CD4-positive, alpha-beta T cell treated with Interferon alpha-2 for 1 hour (primary cell): Measurements from ENCODE around the gene FAM187B.
A peak's percentile ranks its signal among the peaks of the same experiment; 100 is the strongest.
"Not testable (repeated sequence)": the region's sequence is repeated elsewhere in the genome, so short reads cannot be mapped to it uniquely, and the experiment has no call there.

Experiments used
- DNase-seq, 2 donors: peaks; one replicate each; pipeline ENCODE4 v3.0.0-alpha.2; 2020 to 2022

The FAM187B gene

DNA sequence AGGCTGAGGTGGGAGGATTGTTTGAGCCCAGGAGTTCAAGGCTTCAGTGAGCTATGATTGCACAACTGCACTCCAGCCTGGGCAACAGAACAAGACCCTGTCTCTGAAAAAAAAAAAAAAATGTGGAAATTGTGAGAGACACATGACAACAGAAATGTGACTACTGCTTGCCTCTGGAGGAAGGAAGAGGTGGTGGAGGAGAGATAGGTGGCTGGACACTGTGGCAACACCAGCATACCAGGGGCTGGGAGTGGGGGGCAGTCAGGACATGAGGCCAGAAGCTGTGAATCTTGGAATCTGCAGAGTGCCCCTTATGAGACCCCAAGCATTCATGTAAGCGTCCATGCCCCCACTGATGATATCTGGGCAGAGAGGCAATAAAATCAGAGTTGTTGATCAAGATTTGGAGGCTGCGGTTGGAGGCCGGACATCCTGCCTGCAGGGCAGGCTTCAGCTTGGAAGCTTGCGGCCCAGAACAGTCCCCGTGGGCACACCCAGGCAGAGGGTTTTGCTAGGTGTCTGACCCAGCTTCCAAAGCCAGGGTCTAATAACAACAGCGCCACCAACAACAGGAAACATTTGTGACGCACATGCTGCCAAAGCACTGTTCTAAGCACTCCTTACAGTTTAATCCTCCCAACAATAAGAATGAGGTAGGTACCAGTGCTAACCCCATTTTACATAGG lies 16.9 kb downstream of the FAM187B start:
- DNase-seq = peak; percentile 90 to 92

DNA sequence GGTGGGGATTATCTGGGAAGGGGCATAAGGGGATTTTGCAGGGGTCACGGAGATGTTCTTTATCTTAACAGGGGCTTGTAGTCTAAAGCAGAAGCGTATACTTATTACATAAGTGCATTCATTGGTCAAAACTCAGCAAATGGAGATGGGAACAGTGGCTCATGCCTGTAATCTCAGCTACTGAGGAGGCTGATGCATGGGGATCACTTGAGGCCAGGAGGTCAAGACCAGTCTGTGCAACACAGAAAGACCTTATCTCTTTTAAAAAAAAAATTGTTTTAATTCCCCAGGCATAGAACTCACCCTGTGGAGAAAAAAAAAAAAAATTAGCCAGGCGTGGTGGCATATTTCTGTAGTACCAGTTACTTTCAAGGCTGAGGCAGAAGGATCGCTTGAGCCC lies 18.9 kb downstream of the FAM187B start:
- no peak for DNase-seq

DNA sequence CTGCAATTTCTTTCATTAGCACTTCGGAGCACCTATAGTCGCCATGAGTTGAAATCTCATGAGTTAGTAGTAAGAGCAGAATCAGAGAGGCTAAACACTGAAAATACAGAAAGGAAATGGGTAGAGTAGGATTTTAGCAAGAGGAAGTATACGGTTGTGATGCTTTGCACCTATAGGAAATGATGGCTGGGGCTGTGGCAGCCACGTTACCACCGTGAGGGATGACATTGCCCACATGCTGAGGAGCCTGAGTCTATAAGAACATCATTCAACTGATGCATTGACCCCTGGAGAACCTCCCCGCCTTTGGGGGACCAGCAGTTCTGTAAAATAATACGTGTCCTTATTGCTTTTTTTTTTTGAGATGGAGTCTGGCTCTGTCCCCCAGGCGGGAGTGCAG lies 20.4 kb downstream of the FAM187B start:
- no peak for DNase-seq

DNA sequence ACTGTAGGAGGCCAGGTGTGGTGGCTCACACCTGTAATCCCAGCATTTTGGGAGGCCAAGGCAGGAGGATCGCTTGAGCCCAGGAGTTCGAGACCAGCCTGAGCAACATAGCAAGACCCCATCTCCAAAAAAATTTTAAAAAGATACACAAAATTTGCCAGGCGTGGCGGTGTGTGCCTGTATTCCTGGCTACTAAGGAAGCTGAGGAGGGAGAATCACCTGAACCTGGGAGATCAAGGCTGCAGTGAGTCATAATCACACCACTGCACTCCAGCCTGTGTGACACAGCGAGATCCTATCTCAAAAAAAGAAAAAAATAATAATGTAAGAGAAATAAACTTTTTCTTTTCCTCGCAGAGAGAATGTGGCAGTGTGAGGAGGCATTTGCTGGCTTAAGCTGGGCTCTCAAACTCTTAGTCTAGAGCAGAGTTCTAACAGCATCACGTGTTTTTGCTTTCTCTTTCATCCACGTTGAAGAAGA lies 21.1 kb downstream of the FAM187B start:
- DNase-seq = peak in 1 of 2 donors; percentile 62

DNA sequence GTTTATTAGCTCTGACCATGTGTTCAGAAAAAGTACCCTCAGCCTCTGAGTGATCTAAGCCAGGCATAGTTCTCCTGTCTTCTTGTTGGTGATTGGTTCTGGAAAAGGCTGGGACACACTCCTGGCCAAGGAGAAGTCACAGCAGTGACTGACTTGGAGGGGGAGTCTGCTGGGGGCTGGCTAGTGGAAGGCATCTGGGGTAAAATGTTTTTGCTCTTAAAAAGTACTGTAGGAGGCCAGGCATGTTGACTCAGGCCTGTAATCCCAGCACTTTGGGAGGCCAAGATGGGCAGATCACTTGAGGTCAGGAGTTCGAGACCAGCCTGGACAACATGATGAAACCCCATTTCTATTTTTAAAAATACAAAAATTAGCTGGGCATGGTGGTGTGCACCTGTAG lies 21.7 kb downstream of the FAM187B start:
- DNase-seq = no peak

DNA sequence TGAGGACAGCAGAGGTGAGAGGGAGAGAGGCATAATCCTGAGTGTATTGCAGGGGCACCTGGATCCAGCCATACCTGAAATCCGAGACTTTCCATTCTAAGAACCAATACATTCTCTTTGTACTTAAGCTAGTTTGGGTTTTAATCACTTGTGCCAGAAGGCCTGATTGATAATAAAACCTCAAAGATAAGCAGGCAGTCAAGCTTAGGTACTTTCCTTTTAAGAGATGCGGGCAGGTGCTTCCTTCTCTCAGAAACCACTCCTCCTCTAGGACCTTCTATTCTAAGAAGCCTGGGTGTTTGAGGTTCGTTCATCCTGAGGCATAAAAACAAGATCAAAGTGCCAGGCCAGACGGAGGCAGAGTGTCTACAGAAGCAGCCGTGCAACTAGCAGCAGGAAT lies 22.2 kb downstream of the FAM187B start:
- DNase-seq = peak; percentile 84 to 90

DNA sequence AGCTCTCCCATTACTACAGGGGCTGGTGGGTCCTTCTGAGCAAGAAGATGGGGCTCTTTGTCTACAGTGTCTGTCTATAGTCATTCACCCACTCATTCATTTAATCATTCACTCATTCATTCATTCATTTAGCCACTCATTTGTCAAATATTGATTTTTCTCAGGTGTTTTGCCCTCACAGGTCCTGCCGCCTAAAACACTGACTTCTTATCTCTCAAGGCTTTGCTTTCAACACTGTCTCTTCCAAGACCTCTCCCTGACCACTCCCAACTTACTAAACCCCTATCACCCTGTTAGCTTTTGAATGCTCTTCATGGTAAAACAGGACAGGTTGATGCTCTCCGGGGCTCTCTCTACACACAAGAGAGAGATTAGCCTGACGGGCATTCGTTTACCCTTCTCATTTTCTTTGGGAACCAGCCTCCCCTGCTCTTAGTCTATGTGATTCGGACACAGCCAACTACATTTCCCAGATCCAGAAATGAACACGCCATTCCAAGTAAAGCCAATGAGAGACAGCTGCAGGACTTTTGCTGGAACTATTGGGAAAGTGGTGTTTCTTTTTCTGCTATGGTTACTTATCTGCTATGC lies 22.7 kb downstream of the FAM187B start:
- DNase-seq = no peak

DNA sequence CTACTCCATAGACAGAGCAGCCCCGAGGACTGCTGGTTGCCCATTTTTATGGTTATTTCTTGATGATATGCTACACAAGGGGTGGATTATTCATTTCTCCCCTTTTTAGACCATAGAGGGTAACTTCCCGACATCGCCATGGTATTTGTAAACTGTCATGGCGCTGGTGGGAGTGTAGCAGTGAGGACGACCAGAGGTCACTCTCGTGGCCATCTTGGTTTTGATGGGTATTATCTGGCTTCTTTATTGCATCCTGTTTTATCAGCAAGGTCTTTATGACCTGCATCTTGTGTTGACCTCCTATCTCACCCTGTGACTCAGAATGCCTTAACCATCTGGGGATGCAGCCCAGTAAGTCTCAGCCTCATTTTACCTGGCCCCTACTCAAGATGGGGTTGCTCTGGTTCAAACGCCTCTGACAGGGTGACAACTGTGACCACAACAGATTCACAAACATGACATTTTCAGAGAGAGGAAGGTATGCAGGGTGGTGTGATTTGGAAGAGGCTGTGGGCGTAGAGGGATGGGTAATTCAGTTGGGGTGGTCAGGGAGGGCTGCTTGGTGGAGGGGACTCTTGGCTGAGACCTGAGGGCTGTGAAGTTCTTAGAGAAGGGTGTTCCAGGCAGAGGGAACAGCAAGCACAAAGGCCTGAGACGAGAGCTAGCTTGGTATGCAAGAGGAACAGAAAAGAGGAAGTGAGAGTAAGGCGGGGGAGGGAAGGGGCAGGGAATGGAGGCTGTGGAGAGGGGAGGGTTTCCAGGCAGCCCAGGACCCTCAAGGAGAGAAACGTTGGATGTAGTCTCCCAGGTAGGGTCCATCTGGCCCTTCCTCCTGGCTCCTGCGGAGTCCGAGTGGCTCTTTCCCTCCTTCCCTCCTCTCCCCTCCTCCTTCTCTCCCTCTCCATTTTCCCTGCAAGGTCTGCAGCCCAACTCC lies 23.5 kb downstream of the FAM187B start:
- peak in 1 of 2 donors; percentile 69 for DNase-seq

DNA sequence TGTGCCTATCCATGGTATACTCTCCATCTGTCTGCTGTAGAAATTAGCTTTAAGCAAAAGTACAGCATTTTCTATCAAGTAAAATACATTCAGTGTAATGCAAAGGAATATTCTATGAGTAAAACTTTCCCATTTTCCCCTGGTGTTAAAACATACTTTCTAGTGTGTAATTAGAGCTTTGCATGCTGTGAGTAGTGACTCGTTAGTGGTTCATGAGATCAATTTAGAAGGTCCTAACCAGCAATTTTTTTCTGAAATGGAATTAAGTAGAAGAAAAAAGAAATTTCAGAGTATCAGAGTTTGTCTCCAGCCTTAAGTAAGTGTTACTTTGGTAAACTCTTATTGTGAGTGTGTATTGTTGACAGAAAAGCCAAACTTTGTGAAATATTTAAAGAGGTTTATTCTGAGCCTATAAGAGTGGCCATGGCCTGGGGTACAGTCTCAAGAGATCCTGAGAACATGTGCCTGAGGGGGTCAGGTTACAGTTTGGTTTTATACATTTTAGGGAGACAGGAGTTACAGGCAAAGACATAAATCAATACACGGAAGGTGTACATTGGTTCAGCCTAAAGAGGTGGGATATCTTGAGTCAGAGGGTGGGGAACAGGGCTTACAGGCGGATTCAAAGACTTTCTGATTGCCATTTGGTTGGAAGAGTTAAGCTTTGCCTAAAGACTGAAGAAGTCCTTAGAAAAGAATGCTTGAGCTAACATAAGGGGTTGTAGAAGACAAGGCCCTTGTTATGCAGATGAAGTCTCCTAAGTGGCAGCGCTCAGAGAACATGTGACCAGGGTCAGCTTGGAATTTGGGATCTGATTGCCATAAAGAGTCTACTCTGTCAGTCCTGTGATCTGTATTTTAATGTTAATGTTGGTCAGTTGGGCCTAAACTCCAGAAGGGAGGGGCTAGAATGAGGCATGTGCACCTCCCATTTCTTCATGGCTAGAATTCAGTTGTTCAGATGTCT lies 25.5 kb downstream of the FAM187B start:
- DNase-seq = no peak

DNA sequence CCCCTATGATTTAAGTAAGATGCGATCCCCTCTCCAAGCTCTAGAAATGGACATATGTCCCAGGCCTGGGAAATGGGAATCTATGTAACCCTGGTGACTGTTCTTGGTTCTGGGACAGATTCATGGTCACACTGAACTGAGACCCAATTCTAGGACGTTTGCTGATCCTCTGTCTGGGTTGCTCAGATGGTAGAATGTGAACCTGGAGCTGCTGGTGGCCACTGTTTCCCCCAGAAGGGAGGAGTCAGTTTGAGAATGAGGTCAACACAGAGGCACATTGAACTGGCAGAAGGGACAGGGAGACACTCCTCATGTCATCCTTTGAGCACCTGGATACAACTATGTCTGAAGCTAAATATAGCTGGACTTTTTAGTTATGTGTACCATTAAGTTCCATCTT lies 29.1 kb downstream of the FAM187B start:
- no peak for DNase-seq

DNA sequence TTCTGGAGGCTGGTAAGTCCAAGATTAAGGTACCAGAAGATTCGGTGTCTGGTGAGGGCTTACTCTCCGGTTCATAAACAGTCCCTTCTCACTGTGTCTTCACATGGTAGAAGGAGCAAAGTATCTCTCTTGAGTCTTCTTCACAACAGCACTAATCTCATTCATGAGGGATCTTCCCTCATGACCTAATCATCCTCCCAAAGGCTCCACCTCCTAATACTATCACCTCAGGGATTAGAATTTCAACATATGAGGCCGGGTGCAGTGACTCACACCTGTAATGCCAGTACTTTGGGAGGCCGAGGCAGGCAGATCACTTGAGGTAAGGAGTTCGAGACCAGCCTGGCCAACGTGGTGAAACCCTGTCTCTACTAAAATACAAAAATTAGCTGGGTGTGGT lies 31.7 kb downstream of the FAM187B start:
- DNase-seq = not testable (repeated sequence)

DNA sequence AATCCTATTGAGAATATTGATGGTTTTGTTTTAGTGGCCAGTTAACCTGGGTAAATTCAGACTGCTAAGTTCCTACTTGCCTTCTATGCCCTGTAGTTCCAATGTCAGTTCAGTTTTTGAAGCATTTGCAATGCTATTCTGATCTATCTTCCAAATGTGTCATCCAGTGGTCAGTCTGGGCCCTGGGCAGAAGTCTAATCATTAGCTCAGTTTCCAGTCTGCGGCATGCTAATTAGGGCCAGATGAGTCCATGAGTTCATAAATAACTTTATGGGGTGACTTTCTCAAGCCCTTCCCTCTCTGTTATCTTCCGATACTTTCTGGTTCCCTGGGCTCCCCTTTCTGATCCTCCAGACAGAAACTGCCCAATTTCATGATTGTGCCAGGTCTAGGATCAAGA lies 32.7 kb downstream of the FAM187B start:
- DNase-seq = no peak

DNA sequence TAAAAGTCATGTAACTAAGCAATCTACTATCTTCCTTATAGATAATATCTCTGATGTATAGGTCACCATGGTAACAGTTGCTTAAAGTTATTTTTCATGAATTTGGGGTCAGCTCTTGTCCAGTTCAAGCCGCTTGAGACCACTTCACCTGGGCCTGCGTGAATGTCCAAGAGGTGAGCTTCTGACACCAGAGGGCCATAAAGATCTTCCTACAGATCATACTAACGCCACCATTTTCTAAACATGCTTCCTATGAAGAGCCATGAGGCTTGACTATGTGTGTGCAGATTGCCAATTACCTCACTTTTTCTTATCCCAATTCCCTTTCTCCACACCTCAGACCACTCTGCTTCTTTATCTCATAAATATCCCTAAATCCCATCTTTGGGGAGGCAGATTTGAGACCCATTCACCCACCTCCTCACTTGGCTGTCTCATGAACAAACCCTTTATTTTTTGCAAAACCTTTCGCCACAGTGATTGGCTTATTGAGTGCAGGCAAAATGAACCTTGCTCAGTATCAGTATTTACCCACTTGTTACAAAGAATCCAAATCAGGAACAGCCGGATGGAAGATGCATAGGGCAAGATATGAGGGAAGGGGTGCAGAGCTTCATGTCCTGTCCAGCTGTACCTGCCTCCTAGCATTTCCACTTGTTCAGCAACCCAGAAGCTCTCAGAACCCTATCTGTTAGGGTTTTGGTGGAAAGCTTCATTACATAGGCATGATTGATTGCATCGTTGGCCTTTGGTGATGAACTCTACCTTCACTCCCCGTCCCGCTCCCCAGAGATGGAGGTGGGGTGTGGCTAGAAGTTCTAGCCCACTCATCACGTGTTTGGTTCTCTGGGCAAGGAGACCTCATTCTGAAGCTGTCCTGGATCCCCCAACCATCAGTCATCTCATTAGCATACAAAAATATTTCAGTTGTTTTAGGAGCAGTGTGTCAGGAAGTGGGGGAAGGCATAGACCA lies 34.2 kb downstream of the FAM187B start:
- no peak for DNase-seq

DNA sequence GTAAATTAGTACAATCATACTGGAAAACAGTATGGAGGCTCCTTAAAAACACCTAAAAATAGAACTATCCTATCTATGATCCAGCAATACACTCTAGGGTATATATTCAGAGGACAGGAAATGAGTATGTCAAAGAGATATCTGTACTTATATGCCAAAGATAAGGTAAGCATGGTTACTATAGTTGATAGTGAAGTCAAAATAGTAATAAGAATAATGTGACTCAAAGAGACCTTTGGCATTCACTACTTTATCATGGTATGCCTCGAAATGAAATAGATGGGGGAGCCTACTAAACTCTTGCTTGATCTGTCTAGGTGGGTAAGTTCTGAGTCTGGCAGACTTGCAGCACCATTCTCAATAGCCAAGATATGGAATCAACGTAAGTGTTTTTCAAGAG lies 43.7 kb downstream of the FAM187B start:
- DNase-seq = no peak

DNA sequence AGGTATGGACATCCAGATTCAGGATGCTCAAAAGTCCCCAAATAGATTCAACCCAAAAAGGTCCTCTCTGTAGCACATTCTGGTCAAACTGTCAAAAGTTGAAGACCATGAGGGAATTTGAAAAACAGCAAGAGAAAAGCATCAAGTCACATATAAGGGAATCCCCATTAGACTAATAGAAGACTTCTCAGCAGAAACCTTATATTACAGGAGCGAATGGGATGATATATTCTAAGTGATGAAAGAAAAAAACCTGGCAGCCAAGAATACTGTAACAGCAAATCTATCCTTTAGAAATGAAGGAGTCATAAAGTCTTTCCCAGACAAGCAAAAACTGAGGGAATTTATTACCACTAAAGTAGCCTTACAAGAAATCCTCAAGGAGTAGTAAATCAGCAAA lies 44.3 kb downstream of the FAM187B start:
- DNase-seq = no peak

DNA sequence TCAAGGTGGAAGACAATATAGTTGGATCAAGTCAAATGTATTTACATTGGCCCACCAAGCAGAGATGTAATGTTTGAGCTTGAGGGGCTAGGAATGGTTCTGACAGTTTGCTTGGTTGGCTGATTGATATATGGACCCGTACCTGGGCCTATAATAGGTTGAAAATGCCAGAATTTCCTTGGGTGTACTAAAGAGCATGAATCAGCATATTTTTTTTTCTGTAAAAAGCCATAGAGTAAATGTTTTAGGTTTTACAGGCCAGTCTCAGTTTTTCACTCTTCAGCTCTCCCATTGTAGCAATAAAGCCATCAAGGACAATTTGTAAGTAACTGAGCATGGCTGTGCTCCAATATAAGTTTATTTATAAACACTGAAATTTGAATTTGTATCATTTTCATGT lies 47.2 kb downstream of the FAM187B start:
- DNase-seq = no peak

DNA sequence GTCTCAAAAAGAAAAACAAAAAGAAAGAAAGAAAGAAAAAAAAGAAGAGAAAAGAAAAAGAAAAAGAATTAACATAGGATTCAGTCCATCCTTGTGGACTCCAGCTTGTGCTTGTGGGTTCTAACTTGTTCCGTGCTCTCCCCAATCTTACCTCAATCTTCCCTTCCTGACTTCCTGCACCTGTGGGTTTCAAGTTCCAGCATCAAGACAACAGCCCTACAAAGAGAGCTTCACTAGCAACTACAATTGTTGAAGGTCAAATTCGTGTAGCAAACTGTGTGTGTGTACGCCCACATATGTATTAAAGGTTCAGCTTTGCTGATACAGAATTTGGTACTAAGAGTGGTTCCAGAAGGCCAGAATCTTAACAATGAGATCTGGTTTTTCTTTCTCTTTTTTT lies 48.7 kb downstream of the FAM187B start:
- no peak for DNase-seq

DNA sequence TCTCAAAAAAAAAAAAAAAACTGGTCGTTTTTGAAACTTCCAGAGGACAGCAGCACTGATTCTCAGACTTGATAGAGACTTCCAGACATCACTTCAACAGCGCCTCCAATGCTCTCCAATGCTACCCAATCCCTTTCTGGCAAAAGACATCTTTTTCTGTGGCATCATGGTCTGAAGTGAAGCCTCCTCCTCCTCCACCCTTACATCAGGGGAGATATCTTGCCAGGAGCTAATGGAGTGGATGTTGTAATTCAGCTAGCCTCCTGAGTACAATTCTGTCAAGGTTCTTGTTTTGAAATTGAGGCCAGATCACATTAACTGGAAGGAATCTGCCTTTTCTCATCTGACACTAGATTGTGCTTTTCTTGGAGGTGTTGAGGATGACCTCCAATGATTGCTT lies 49.8 kb downstream of the FAM187B start:
- no peak for DNase-seq

DNA sequence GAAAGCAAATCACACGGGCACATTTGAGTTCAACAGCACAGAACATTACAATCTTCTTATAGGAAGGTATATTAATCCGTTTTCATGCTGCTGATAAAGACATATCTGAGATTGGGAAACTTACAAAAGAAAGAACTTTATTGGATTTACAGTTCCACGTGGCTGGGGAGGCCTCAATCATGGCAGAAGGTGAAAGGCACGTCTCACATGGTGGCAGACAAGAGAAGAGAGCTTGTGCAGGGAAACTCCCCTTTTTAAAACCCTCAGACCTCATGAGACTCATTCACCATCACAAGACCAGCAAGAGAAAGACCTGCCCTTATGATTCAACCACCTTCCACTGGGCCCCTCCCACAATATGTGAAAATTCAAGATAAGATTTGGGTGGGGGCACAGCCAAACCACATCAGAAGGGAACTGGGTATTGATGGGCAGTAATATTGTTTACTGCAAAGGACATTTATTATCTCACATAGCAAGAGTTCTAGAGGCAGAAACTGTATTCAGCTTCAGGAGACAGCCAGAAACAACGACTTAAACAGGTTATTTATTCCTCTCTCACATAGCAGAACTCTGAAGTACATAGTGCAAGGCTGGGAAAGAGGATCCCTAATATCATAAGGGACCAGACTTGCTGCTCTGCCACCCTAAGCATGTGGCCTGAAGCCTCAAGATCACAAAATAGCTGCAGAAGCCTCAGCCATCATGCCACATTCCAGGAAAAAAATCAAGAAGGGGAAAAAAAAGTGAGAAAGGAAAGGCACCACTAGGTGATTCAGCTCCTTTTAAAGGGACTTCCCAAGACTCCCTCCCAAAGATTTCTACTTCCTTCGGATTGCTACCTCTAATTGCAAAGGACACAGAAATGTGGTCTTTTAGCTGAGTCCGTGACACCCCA lies 50.9 kb downstream of the FAM187B start:
- no peak for DNase-seq

DNA sequence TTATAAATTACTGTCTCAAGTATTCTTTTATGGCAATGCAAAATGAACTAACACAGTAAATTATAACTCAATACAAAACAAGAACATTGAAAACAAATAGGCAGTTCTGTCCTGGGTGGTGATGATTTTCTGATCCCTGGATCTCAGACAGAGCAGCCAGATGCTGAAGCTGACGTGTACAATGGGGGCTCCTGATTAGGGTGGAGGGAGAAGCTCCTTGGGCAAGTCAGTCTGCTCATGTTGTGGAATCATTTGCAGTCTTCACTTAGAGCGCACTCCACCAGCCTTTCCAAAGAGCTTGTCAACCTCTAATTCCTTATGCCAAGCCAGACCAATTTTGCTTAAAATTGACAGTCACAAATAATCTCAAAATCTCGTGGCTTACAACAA lies 52.4 kb downstream of the FAM187B start:
- no peak for DNase-seq
